HEK293 (cell line): ENCODE data around the gene FILIP1L.
"Not testable (repeated sequence)": the region's sequence is repeated elsewhere in the genome, so short reads cannot be mapped to it uniquely, and the experiment has no call there.

Experiments used
- ATF2 ChIP-seq: fragments of 450-650 bp; formaldehyde crosslinking; IDR thresholded peaks from 2 replicates; pipeline ENCODE4 v1.5.1; 2016; ENCODE audit warnings: missing biosample characterization, missing genetic modification characterization, low read depth
- CTCF ChIP-seq: fragments of 450-650 bp; formaldehyde crosslinking; IDR thresholded peaks from 2 replicates; pipeline ENCODE4 v1.5.1; 2016; ENCODE audit warnings: missing biosample characterization, missing genetic modification characterization
- REST ChIP-seq: fragments of 450-650 bp; formaldehyde crosslinking; IDR thresholded peaks from 2 replicates; pipeline ENCODE4 v1.5.1; 2016; ENCODE audit warnings: missing biosample characterization, missing genetic modification characterization
- ZBTB49 ChIP-seq: fragments of 450-650 bp; formaldehyde crosslinking; IDR thresholded peaks from 2 replicates; pipeline ENCODE4 v1.5.1; 2016; ENCODE audit warnings: missing biosample characterization, missing genetic modification characterization, low read depth
- ZFHX2 ChIP-seq: fragments of 450-650 bp; formaldehyde crosslinking; conservative IDR thresholded peaks from 2 replicates; pipeline ENCODE4 v1.5.1; 2016; ENCODE audit warnings: missing biosample characterization, missing genetic modification characterization
- ZNF311 ChIP-seq: fragments of 450-650 bp; formaldehyde crosslinking; IDR thresholded peaks from 2 replicates; pipeline ENCODE4 v1.5.1; 2017; ENCODE audit warnings: missing biosample characterization, missing genetic modification characterization, borderline replicate concordance
- ZNF785 ChIP-seq: fragments of 450-650 bp; formaldehyde crosslinking; IDR thresholded peaks from 2 replicates; pipeline ENCODE4 v1.5.1; 2016; ENCODE audit warnings: missing biosample characterization, missing genetic modification characterization

- TF ChIP-seq ZNF785 (tag by site-specific recombination); CTCF; ATF2 (tag by site-specific recombination); ZNF311 (tag by site-specific recombination); REST (tag by site-specific recombination); ZFHX2 (tag by site-specific recombination); ZBTB49 (tag by site-specific recombination): not testable (repeated sequence)
Measured at GRCh38 chr3:99841949-99842348, 272.4 kb downstream of the FILIP1L start.
